H1 (cell line): ENCODE measurements around the gene WNT7A. TPM values are rescaled to one million over a fixed set of nuclear protein-coding genes. Genes with fewer than 3 reads are reported as not detected.

ENCODE experiments used
- CTCF ChIA-PET: fragments of 300-600 bp; sonication (Branson Sonifier 250); formaldehyde crosslinking; loops from one replicate; lab custom pipeline; 2021; ENCODE audit not compliant: partially characterized antibody; lab: Charles Lee
- POLR2A ChIA-PET: fragments of 300-600 bp; sonication (Branson Sonifier 250); formaldehyde crosslinking; loops from one replicate; lab custom pipeline; 2021; ENCODE audit warnings: inconsistent platforms; ENCODE audit not compliant: partially characterized antibody; lab: Charles Lee
- DNase-seq, 2 experiments: peaks; one replicate each; pipeline versions ENCODE4 v3.0.0 to v3.0.0-alpha.2; 2010 to 2022; ENCODE audit warnings: low spot score in 2 of 2, low read depth in 1 of 2, mixed read lengths in 1 of 2
- FAIRE-seq: peaks from 2 replicates; lab custom pipeline; 2011; peaks lifted over from hg19 to GRCh38; lab: Jason Lieb, UNC
- H2AFZ ChIP-seq: 2 replicates; pipeline ENCODE4 v1.8.1; 2012; ENCODE audit warnings: low read length, inconsistent platforms
- H2AK5ac ChIP-seq: 2 replicates; pipeline ENCODE4 v1.6.1; 2013; ENCODE audit warnings: low read depth, low read length
- H2BK120ac ChIP-seq: replicated peaks from 2 replicates; pipeline ENCODE3; 2013; ENCODE audit warnings: low read depth, low read length, inconsistent platforms
- H2BK12ac ChIP-seq: 2 replicates; pipeline ENCODE4 v1.6.1; 2013; ENCODE audit warnings: low read depth, low read length
- H2BK15ac ChIP-seq: 2 replicates; pipeline ENCODE4 v1.6.1; 2013; ENCODE audit warnings: low read length
- H2BK20ac ChIP-seq: 2 replicates; pipeline ENCODE4 v1.6.1; 2013; ENCODE audit warnings: low read length
- H2BK5ac ChIP-seq: 2 replicates; pipeline ENCODE4 v1.6.1; 2013; ENCODE audit warnings: low read depth, low read length
- H3K14ac ChIP-seq: 2 replicates; pipeline ENCODE4 v1.6.1; 2013; ENCODE audit warnings: inconsistent platforms; ENCODE audit not compliant: insufficient read length
- H3K18ac ChIP-seq: 2 replicates; pipeline ENCODE4 v1.6.1; 2013; ENCODE audit warnings: low read length; ENCODE audit errors: extremely low read depth
- H3K23ac ChIP-seq: 2 replicates; pipeline ENCODE4 v1.6.1; 2013; ENCODE audit warnings: inconsistent platforms; ENCODE audit not compliant: insufficient read length
- H3K23me2 ChIP-seq: 2 replicates; pipeline ENCODE4 v1.6.1; 2013; ENCODE audit warnings: low read depth, low read length
- H3K27ac ChIP-seq: 2 replicates; pipeline ENCODE4 v1.6.1; 2011; ENCODE audit warnings: low read depth, low read length, inconsistent platforms
- H3K27me3 ChIP-seq, 4 experiments: replicated peaks in 1 of 4; 1 replicate in 1 of 4; 2 replicates in 3 of 4; pipeline versions ENCODE4 v1.6.1 to v1.8.1; 2011 to 2013; ENCODE audit warnings: low read length in 3 of 4, mild to moderate bottlenecking in 3 of 4, inconsistent platforms in 2 of 4, mixed read lengths in 2 of 4, moderate library complexity in 1 of 4; ENCODE audit not compliant: control insufficient read depth in 3 of 4, insufficient read depth in 3 of 4; ENCODE audit errors: extremely low read depth in 1 of 4
- H3K36me3 ChIP-seq, 4 experiments: 2 replicates each; pipeline versions ENCODE4 v1.6.1 to v1.8.1; 2011 to 2013; ENCODE audit warnings: mild to moderate bottlenecking in 4 of 4, low read length in 3 of 4, moderate library complexity in 2 of 4, control low read depth in 1 of 4, inconsistent platforms in 1 of 4; ENCODE audit not compliant: insufficient read depth in 4 of 4, control insufficient read depth in 2 of 4
- H3K4ac ChIP-seq: replicated peaks from 2 replicates; pipeline ENCODE3; 2013; ENCODE audit warnings: low read length, low read depth, mixed read lengths, inconsistent platforms; ENCODE audit not compliant: insufficient read length
- H3K4me1 ChIP-seq, 4 experiments: replicated peaks in 1 of 4; 1 replicate in 1 of 4; 2 replicates in 3 of 4; pipeline versions ENCODE4 v1.6.1 to v1.8.1; 2011 to 2013; ENCODE audit warnings: low read length in 3 of 4, inconsistent platforms in 2 of 4, mixed read lengths in 1 of 4; ENCODE audit not compliant: insufficient read depth in 4 of 4, control insufficient read depth in 3 of 4
- H3K4me2 ChIP-seq, 2 experiments: 2 replicates each; pipeline versions ENCODE4 v1.6.1 to v1.8.1; 2011 to 2013; ENCODE audit warnings: low read depth in 2 of 2, low read length in 2 of 2, control low read depth in 1 of 2, inconsistent platforms in 1 of 2, mild to moderate bottlenecking in 1 of 2; ENCODE audit not compliant: insufficient read depth in 1 of 2
- H3K4me3 ChIP-seq, 4 experiments: fragments of 200-600, 300-600 bp in 1 of 4; sonication (generic), shearing (Covaris generic), sonication (Bioruptor Twin) in 1 of 4; 2 replicates each; pipeline versions ENCODE4 v1.5.1 to v1.8.1; 2011 to 2016; ENCODE audit warnings: low read length in 4 of 4, low read depth in 3 of 4, control low read depth in 2 of 4, inconsistent platforms in 2 of 4, mild to moderate bottlenecking in 2 of 4, mixed read lengths in 1 of 4, moderate library complexity in 1 of 4; ENCODE audit not compliant: insufficient read depth in 2 of 4; ENCODE audit errors: extremely low read depth in 1 of 4
- H3K56ac ChIP-seq: replicated peaks from 2 replicates; pipeline ENCODE3; 2013; ENCODE audit warnings: low read depth, mild to moderate bottlenecking, mixed read lengths, low read length, inconsistent platforms; ENCODE audit not compliant: insufficient read length
- H3K79me1 ChIP-seq: 2 replicates; pipeline ENCODE4 v1.6.1; 2013; ENCODE audit warnings: low read depth, low read length, control low read depth
- H3K79me2 ChIP-seq, 2 experiments: 2 replicates each; pipeline versions ENCODE4 v1.6.1 to v1.8.1; 2012 to 2013; ENCODE audit warnings: low read length in 2 of 2, mild to moderate bottlenecking in 2 of 2, inconsistent platforms in 1 of 2; ENCODE audit not compliant: insufficient read depth in 2 of 2, control insufficient read depth in 1 of 2
- H3K9ac ChIP-seq, 4 experiments: replicated peaks in 1 of 4; 1 replicate in 1 of 4; 2 replicates in 3 of 4; pipeline versions ENCODE4 v1.6.1 to v1.8.1; 2011 to 2013; ENCODE audit warnings: low read depth in 3 of 4, low read length in 3 of 4, control low read depth in 2 of 4, mild to moderate bottlenecking in 2 of 4, moderate library complexity in 2 of 4, inconsistent platforms in 1 of 4; ENCODE audit errors: extremely low read depth in 1 of 4
- H3K9me3 ChIP-seq, 2 experiments: 2 replicates each; pipeline versions ENCODE4 v1.6.1 to v1.8.1; 2012 to 2013; ENCODE audit warnings: mild to moderate bottlenecking in 2 of 2, moderate library complexity in 2 of 2, control low read depth in 1 of 2, inconsistent platforms in 1 of 2, low read depth in 1 of 2, low read length in 1 of 2, mixed read lengths in 1 of 2; ENCODE audit not compliant: insufficient read depth in 2 of 2
- H4K20me1 ChIP-seq, 2 experiments: replicated peaks in 1 of 2; 2 replicates each; pipeline versions ENCODE3 to v1.8.1; 2011 to 2013; ENCODE audit warnings: inconsistent platforms in 2 of 2, low read length in 2 of 2, mild to moderate bottlenecking in 1 of 2; ENCODE audit not compliant: insufficient read depth in 2 of 2, control insufficient read depth in 1 of 2
- H4K5ac ChIP-seq: 2 replicates; pipeline ENCODE4 v1.6.1; 2013; ENCODE audit warnings: low read length, low read depth, mixed read lengths, inconsistent platforms; ENCODE audit not compliant: insufficient read length
- H4K8ac ChIP-seq: 2 replicates; pipeline ENCODE4 v1.8.0; 2013; ENCODE audit warnings: mild to moderate bottlenecking, moderate library complexity, low read length, inconsistent platforms; ENCODE audit not compliant: insufficient read depth; ENCODE audit errors: extremely low read depth
- H4K91ac ChIP-seq: replicated peaks from 2 replicates; pipeline ENCODE3; 2013; ENCODE audit warnings: low read length, mixed read lengths, inconsistent platforms; ENCODE audit not compliant: insufficient read length
- SIN3A ChIP-seq, 2 experiments: IDR thresholded peaks in 1 of 2; conservative IDR thresholded peaks in 1 of 2; 2 replicates each; pipeline ENCODE4 v1.6.1; 2011 to 2012; ENCODE audit warnings: low read length in 2 of 2, improper control_type of control experiment in 1 of 2, low read depth in 1 of 2, mild to moderate bottlenecking in 1 of 2
- WGBS, 2 experiments: shearing (Covaris generic) in 1 of 2; methylation state at CpG; one replicate each; pipeline versions ENCODE4 v1.1.6 to v1.1.7; 2013 to 2015; ENCODE audit warnings: low lambda C conversion rate in 2 of 2, mixed read lengths in 2 of 2, inconsistent platforms in 1 of 2, low coverage in 1 of 2, missing lambda C conversion rate in 1 of 2; ENCODE audit not compliant: insufficient replicate concordance in 2 of 2, insufficient coverage in 1 of 2, insufficient read length in 1 of 2; ENCODE audit errors: extremely low coverage in 1 of 2, missing lambda C conversion rate in 1 of 2; 5-methylcytosine and 5-hydroxymethylcytosine counted together
- polyA plus RNA-seq, 7 experiments: library from polyadenylated mRNA; depleted of rRNA in 3 of 7; stranded (reverse) in 5 of 7; unstranded in 2 of 7; fragments of >200 nt in 5 of 7; fragments of 200-250 nt in 2 of 7; gene quantifications; 1 replicate in 5 of 7; 2 replicates in 1 of 7; 4 replicates in 1 of 7; pipeline versions ENCODE4 v1.2.1 to v1.2.3, GENCODE V29; 2011 to 2013; ENCODE audit warnings: missing spikeins in 2 of 7, mixed read lengths in 2 of 7
- total RNA-seq: library from RNA; stranded (reverse); fragmentation: NEBNext Ultra II Directional; extraction: Animal tissue kit (Norgen Biotek cat#: 25700); gene quantifications from 2 replicates; pipeline ENCODE4 v1.2.1, GENCODE V29; 2021

The WNT7A gene
- total and polyA plus RNA-seq, 2 of the 8 experiments (the other 6 are each of a cell fraction or from before 2014, with no cell fraction given) = 0.02 TPM; not detected in 1

- DNase-seq = no peak
- Histone ChIP-seq H2AFZ (no peak overlapping the region), H2AK5ac (no peak overlapping the region), H3K27me3 (peaks cover 0 to 2% (median 0%) of the 10 kb centered on the region in 4 experiments; a peak in 1 of 7 replicates), H2BK12ac (no peak overlapping the region), H4K20me1 (no peaks in the 10 kb centered on the region), H4K91ac (no peak overlapping the region), H2BK15ac (no peak overlapping the region), H3K4me1 (peaks cover 0 to 16% (median 9%) of the 10 kb centered on the region in 4 experiments; a peak in 5 of 7 replicates), H3K4me2 (no peak overlapping the region), H4K5ac (no peak overlapping the region), H2BK120ac (no peak overlapping the region), H2BK5ac (no peak overlapping the region), H3K79me2 (no peaks in the 10 kb centered on the region), H3K9me3 (no peaks in the 10 kb centered on the region), H2BK20ac (no peak overlapping the region), H3K23ac (no peak overlapping the region), H3K79me1 (no peaks in the 10 kb centered on the region), H3K36me3 (no peaks in the 10 kb centered on the region), H3K56ac (no peak overlapping the region), H3K9ac (no peak overlapping the region), H3K4me3 (no peak overlapping the region), H3K23me2 (no peaks in the 10 kb centered on the region), H3K14ac (no peak overlapping the region), H3K4ac (no peak overlapping the region), H4K8ac (no peak overlapping the region; the same call in 1 of the 2 replicates), H3K27ac (no peak overlapping the region), H3K18ac (no peak overlapping the region)
- 89% methylated on average over 10 of the region's 10 CpGs; no CpG with 5 or more reads in 1 of the 2 experiments for WGBS, 2 experiments
- ChIA-PET CTCF (interaction anchor here (0.6 to 4.8 kb wide), 6 partner anchors 8 to 145 kb away, joined by 3 to 26 read pairs (median 6); no protein-coding TSS in a partner anchor), POLR2A (interaction anchor here (1.3 kb wide), 1 partner anchor 11 kb away, joined by 3 read pairs; no protein-coding TSS in a partner anchor)
- no peak for TF ChIP-seq SIN3A (conservative IDR thresholded peaks at IDR 0.05 in 1 of 2, IDR thresholded peaks at IDR 0.05 in 1 of 2; ENCODE audit: low read depth in 1 of 2, low read length in 2 of 2)
- no peak for FAIRE-seq
Measured at GRCh38 chr3:13786811-13787210, 93.1 kb downstream of the WNT7A start.
